Liver (tissue), 3 donors: ENCODE results near the gene CDC42SE1.

Experiments
- HNF4A ChIP-seq, 2 donors: conservative IDR thresholded peaks; 2 replicates each; pipeline ENCODE4 v1.6.1; 2016; ENCODE audit warnings: antibody characterized with exemption in 2 of 2, mild to moderate bottlenecking in 2 of 2
- JUND ChIP-seq, 2 donors: IDR thresholded peaks; 2 replicates each; pipeline ENCODE4 v1.6.1; 2016; ENCODE audit warnings: antibody characterized with exemption in 2 of 2
- RAD21 ChIP-seq, 2 donors: IDR thresholded peaks; 2 replicates each; pipeline ENCODE4 v1.6.1; 2016; ENCODE audit warnings: antibody characterized with exemption in 2 of 2, mild to moderate bottlenecking in 2 of 2
- TF ChIP-seq, protein P1 (sequence below): fragments of 150-350 bp; IDR thresholded peaks from 2 replicates; pipeline ENCODE4 v1.5.1; 2017; ENCODE audit warnings: improper control_type of control experiment, low read depth, low read length; ENCODE audit not compliant: missing input control
- TF ChIP-seq, protein P2 (sequence below): IDR thresholded peaks from 2 replicates; pipeline ENCODE4 v1.6.1; 2016; ENCODE audit warnings: antibody characterized with exemption
- donor health status: healthy.
- donor health status: healthy.

DNA sequence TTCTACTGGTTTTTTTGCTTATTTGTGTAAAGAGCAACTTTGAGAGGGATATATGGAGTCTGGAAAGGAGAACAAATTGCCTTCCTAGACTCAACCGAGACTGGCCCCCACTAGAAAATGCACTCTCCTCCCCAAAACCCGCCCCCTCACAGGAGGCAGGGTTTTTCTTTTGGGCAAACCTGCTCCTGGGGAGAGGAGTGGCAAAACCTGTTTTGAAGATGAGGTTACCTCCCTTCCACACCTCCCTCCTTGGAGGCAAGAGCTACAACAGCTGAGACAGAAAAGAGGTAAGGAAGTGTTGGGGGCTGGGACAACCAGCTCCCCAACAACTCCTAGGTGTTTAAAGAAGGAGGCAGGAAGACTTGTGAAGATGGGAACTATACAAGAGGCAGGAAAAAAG, 23.1 kb downstream of the CDC42SE1 start, which contains the start of gene BNIPL:
- TF ChIP-seq RAD21 (IDR thresholded peaks at IDR 0.05) (no peak), JUND (IDR thresholded peaks at IDR 0.05) (no peak), HNF4A (conservative IDR thresholded peaks at IDR 0.05) (no peak)
- TF ChIP-seq, protein P1, sequence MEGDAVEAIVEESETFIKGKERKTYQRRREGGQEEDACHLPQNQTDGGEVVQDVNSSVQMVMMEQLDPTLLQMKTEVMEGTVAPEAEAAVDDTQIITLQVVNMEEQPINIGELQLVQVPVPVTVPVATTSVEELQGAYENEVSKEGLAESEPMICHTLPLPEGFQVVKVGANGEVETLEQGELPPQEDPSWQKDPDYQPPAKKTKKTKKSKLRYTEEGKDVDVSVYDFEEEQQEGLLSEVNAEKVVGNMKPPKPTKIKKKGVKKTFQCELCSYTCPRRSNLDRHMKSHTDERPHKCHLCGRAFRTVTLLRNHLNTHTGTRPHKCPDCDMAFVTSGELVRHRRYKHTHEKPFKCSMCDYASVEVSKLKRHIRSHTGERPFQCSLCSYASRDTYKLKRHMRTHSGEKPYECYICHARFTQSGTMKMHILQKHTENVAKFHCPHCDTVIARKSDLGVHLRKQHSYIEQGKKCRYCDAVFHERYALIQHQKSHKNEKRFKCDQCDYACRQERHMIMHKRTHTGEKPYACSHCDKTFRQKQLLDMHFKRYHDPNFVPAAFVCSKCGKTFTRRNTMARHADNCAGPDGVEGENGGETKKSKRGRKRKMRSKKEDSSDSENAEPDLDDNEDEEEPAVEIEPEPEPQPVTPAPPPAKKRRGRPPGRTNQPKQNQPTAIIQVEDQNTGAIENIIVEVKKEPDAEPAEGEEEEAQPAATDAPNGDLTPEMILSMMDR: no peak
- TF ChIP-seq, protein P2, sequence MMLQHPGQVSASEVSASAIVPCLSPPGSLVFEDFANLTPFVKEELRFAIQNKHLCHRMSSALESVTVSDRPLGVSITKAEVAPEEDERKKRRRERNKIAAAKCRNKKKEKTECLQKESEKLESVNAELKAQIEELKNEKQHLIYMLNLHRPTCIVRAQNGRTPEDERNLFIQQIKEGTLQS: no peak
